HCT116 (cell line): Measurements from ENCODE around the gene TKTL1. TPM values are rescaled to one million over a fixed set of nuclear protein-coding genes. Genes with fewer than 3 reads are reported as not detected.

Experiments
- ATAC-seq: fragments of 200-7000 bp; cut with Tn5 transposase; 2 replicates; pipeline ENCODE4 v1.9.1; 2020; ENCODE audit warnings: mild to moderate bottlenecking, moderate library complexity
- BruUV-seq: library from RNA; stranded (reverse); fragments of 400-500 nt; replicated peaks from 2 replicates; lab custom pipeline; 2021; lab: Mats Ljungman, UMichigan
- CTCF ChIA-PET: fragments of 300-600 bp; sonication (Branson Sonifier 250); formaldehyde crosslinking; loops from one replicate; lab custom pipeline; 2021; ENCODE audit warnings: antibody characterized with exemption; lab: Charles Lee
- POLR2A ChIA-PET: fragments of 300-600, 350-600 bp; sonication (Branson Sonifier 250); formaldehyde crosslinking; loops from one replicate; lab custom pipeline; 2021; ENCODE audit warnings: antibody characterized with exemption; lab: Charles Lee
- RAD21 ChIA-PET, 2 experiments: fragments of 300-600 bp; sonication (Branson Sonifier 250); formaldehyde crosslinking; loops; one replicate each; lab custom pipeline; 2023; ENCODE audit warnings: low total read pairs in 2 of 2; ENCODE audit not compliant: uncharacterized antibody in 2 of 2, unreplicated experiment in 2 of 2, low non-redundant PET in 1 of 2; lab: Charles Lee
- DNase-seq: peaks from one replicate; pipeline ENCODE4 v3.0.0-alpha.2; 2010; ENCODE audit warnings: low read depth, low spot score
- H2AFZ ChIP-seq: fragments of 200-600 bp; shearing (Covaris generic), sonication (generic); 2 replicates; pipeline ENCODE4 v1.6.1; 2017; ENCODE audit warnings: low read depth, mixed run types, mixed read lengths, antibody characterized with exemption, low read length; ENCODE audit not compliant: poor library complexity, severe bottlenecking
- H3K27ac ChIP-seq: 2 replicates; pipeline ENCODE4 v1.5.1; 2012; ENCODE audit warnings: low read depth, low read length
- H3K27me3 ChIP-seq: fragments of 200-600 bp; sonication (generic); 2 replicates; pipeline ENCODE4 v1.6.1; 2016; ENCODE audit warnings: mixed run types, low read length, mixed read lengths; ENCODE audit not compliant: insufficient read depth
- H3K36me3 ChIP-seq, 2 experiments: fragments of 200-500 bp in 1 of 2; fragments of 200-600 bp in 1 of 2; sonication (Bioruptor generic) in 1 of 2; sonication (generic) in 1 of 2; 2 replicates each; pipeline versions ENCODE4 v1.5.1 to v1.6.1; 2014 to 2016; ENCODE audit warnings: low read length in 2 of 2, inconsistent platforms in 1 of 2, mixed read lengths in 1 of 2, mixed run types in 1 of 2; ENCODE audit not compliant: insufficient read depth in 2 of 2, control insufficient read depth in 1 of 2
- H3K4me1 ChIP-seq, 2 experiments: fragments of 200-600 bp in 1 of 2; sonication (generic) in 1 of 2; 2 replicates each; pipeline versions ENCODE4 v1.5.1 to v1.6.1; 2012 to 2017; ENCODE audit warnings: low read length in 2 of 2, inconsistent platforms in 1 of 2, mild to moderate bottlenecking in 1 of 2, mixed read lengths in 1 of 2, mixed run types in 1 of 2, moderate library complexity in 1 of 2; ENCODE audit not compliant: insufficient read depth in 2 of 2, control insufficient read depth in 1 of 2
- H3K4me2 ChIP-seq: fragments of 200-600 bp; sonication (generic); 2 replicates; pipeline ENCODE4 v1.6.1; 2017; ENCODE audit warnings: mixed run types, low read length, mixed read lengths
- H3K4me3 ChIP-seq, 2 experiments: fragments of 200-600 bp in 1 of 2; sonication (generic) in 1 of 2; replicated peaks in 1 of 2; 2 replicates each; pipeline ENCODE4 v1.5.1; 2011 to 2016; ENCODE audit warnings: low read length in 2 of 2, control low read depth in 1 of 2, low read depth in 1 of 2, mild to moderate bottlenecking in 1 of 2, mixed read lengths in 1 of 2, mixed run types in 1 of 2
- H3K79me2 ChIP-seq: fragments of 200-600 bp; sonication (generic); 2 replicates; pipeline ENCODE4 v1.6.1; 2017; ENCODE audit warnings: mild to moderate bottlenecking, mixed run types, low read length, moderate library complexity, mixed read lengths; ENCODE audit not compliant: insufficient read depth
- H3K9ac ChIP-seq: fragments of 200-600 bp; sonication (generic); 2 replicates; pipeline ENCODE4 v1.6.1; 2016; ENCODE audit warnings: low read length, mixed read lengths
- H3K9me2 ChIP-seq: fragments of 200-600 bp; sonication (generic), shearing (Covaris generic); 2 replicates; pipeline ENCODE4 v1.6.1; 2017; ENCODE audit warnings: mixed run types, mild to moderate bottlenecking, moderate library complexity; ENCODE audit not compliant: insufficient read depth
- H3K9me3 ChIP-seq, 2 experiments: fragments of 200-500 bp in 1 of 2; fragments of 200-600 bp in 1 of 2; sonication (Bioruptor generic) in 1 of 2; sonication (generic) in 1 of 2; 2 replicates each; pipeline ENCODE4 v1.6.1; 2014 to 2017; ENCODE audit warnings: low read length in 2 of 2, mixed read lengths in 2 of 2, inconsistent platforms in 1 of 2, low read depth in 1 of 2, mild to moderate bottlenecking in 1 of 2, mixed run types in 1 of 2, moderate library complexity in 1 of 2; ENCODE audit not compliant: control insufficient read depth in 1 of 2, insufficient read depth in 1 of 2
- H4K20me1 ChIP-seq: fragments of 200-600 bp; sonication (generic), shearing (Covaris generic); 2 replicates; pipeline ENCODE4 v1.6.1; 2017; ENCODE audit warnings: mixed run types, mild to moderate bottlenecking, moderate library complexity; ENCODE audit not compliant: insufficient read depth
- CBX3 ChIP-seq: IDR thresholded peaks from 2 replicates; pipeline ENCODE4 v1.6.1; 2012; ENCODE audit warnings: low read depth
- CEBPB ChIP-seq: IDR thresholded peaks from 2 replicates; pipeline ENCODE4 v1.6.1; 2012; ENCODE audit warnings: low read depth
- FOSL1 ChIP-seq: IDR thresholded peaks from 2 replicates; pipeline ENCODE4 v1.6.1; 2012; ENCODE audit warnings: low read depth
- JUND ChIP-seq: IDR thresholded peaks from 2 replicates; pipeline ENCODE4 v1.6.1; 2012
- SP1 ChIP-seq: IDR thresholded peaks from 2 replicates; pipeline ENCODE4 v1.6.1; 2012; ENCODE audit warnings: low read depth
- SRF ChIP-seq: IDR thresholded peaks from 2 replicates; pipeline ENCODE4 v1.6.1; 2012; ENCODE audit warnings: low read depth
- TCF7L2 ChIP-seq: IDR thresholded peaks from 2 replicates; pipeline ENCODE4 v1.7.0; 2011; ENCODE audit warnings: borderline replicate concordance, inconsistent platforms; ENCODE audit not compliant: insufficient read depth, insufficient read length; ENCODE audit errors: extremely low read depth
- ZFX ChIP-seq: fragments of 450-650 bp; IDR thresholded peaks from 2 replicates; pipeline ENCODE4 v1.6.1; 2017
- intact Hi-C: fragments of 100-400 bp; cut with micrococcal nuclease; formaldehyde crosslinking; loops from 2 replicates; pipeline ENCODE4 v1.10.0; 2022
- total RNA-seq: library from RNA; stranded (reverse); gene quantifications from one replicate; pipeline ENCODE4 v1.2.1, GENCODE V29; 2021; ENCODE audit not compliant: unreplicated experiment
- TF ChIP-seq, protein P1 (sequence below): IDR thresholded peaks from 2 replicates; pipeline ENCODE4 v1.6.1; 2012
- TF ChIP-seq, protein P2 (sequence below): IDR thresholded peaks from 2 replicates; pipeline ENCODE4 v1.6.1; 2011; ENCODE audit warnings: mild to moderate bottlenecking, low read length, moderate library complexity; ENCODE audit not compliant: insufficient replicate concordance; ENCODE audit errors: extremely low read depth

TKTL1 gene
- total RNA-seq, 1 experiment from 2014 or later: 0.34 TPM

DNA sequence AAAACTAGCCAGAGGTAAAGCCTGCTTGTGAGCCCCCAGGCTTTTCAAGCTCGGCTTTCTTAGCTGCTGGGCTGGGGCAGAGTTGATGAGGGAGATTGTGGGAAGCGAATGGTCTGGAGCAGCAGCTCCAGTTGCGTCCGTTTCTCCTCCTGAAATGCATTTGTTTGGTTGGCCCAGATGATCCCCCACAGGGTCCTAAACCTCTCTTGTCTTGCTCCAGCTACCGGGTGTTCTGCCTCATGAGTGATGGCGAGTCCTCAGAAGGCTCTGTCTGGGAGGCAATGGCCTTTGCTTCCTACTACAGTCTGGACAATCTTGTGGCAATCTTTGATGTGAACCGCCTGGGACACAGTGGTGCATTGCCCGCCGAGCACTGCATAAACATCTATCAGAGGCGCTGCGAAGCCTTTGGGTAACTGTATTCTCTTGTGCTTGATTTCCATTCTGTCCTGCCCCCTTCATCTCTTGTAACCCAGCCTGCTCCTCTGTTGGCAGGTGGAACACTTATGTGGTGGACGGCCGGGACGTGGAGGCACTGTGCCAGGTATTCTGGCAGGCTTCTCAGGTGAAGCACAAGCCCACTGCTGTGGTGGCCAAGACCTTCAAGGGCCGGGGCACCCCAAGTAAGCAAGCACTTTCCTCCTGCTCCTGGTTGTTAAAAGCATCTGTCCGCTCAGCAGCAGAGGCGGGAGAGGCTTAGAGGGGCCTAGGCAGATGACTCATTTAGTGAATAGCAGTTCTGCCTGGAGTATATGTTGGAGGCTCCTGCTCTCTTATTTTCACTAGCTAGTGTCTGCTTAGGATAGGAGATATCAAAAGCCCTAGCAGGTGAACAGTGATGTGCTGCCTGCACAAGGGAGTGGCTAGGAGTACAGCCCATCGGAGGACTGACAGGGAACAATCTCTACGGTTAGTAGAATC, 15.3 kb downstream of the TKTL1 start:
- BruUV-seq: no TSS peak
- ChIA-PET POLR2A (no interaction called here), RAD21 (no interaction called here), CTCF (no interaction called here)
- no peak for DNase-seq
- H4K20me1 ChIP-seq: no peaks in the 10 kb centered on the region
- no peaks in the 10 kb centered on the region for H3K27me3 ChIP-seq
- no peaks in the 10 kb centered on the region for H3K79me2 ChIP-seq
- no peaks in the 10 kb centered on the region for H3K36me3 ChIP-seq
- no peak overlapping the region for H3K9ac ChIP-seq
- H2AFZ ChIP-seq: no peak overlapping the region
- H3K9me3 ChIP-seq: no peaks in the 10 kb centered on the region
- no peak for ATAC-seq
- intact Hi-C loops: no loop called here
- H3K9me2 ChIP-seq: no peaks in the 10 kb centered on the region
- H3K4me2 ChIP-seq: no peak overlapping the region
- no peak overlapping the region for H3K4me3 ChIP-seq
- no peak for TF ChIP-seq SP1
- no peak for TF ChIP-seq ZFX
- TF ChIP-seq SRF: no peak
- no peak for TF ChIP-seq CBX3
- TF ChIP-seq FOSL1: no peak
- TF ChIP-seq, protein P1, sequence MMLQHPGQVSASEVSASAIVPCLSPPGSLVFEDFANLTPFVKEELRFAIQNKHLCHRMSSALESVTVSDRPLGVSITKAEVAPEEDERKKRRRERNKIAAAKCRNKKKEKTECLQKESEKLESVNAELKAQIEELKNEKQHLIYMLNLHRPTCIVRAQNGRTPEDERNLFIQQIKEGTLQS: no peak
- no peak for TF ChIP-seq CEBPB
- TF ChIP-seq TCF7L2: no peak
- TF ChIP-seq, protein P2, sequence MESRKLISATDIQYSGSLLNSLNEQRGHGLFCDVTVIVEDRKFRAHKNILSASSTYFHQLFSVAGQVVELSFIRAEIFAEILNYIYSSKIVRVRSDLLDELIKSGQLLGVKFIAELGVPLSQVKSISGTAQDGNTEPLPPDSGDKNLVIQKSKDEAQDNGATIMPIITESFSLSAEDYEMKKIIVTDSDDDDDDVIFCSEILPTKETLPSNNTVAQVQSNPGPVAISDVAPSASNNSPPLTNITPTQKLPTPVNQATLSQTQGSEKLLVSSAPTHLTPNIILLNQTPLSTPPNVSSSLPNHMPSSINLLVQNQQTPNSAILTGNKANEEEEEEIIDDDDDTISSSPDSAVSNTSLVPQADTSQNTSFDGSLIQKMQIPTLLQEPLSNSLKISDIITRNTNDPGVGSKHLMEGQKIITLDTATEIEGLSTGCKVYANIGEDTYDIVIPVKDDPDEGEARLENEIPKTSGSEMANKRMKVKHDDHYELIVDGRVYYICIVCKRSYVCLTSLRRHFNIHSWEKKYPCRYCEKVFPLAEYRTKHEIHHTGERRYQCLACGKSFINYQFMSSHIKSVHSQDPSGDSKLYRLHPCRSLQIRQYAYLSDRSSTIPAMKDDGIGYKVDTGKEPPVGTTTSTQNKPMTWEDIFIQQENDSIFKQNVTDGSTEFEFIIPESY: no peak
- TF ChIP-seq JUND: no peak
- no peak overlapping the region for H3K27ac ChIP-seq
- H3K4me1 ChIP-seq: 0 out of 4 replicates have a peak, but pooled peaks cover 0 to 4% of the 10 kb centered on the region in 2 experiments
